Tibial nerve (tissue), 4 donors: ENCODE measurements around the gene DYNC1LI2.

Source experiments
- CTCF ChIP-seq, 5 experiments: fragments of 200-600 bp in 3 of 5; fragments of 450-650 bp in 2 of 5; sonication (generic) in 3 of 5; IDR thresholded peaks; one replicate each; pipeline ENCODE4 v1.5.1; 2016 to 2019; ENCODE audit warnings: antibody characterized with exemption in 5 of 5, mild to moderate bottlenecking in 3 of 5, moderate library complexity in 2 of 5
- EP300 ChIP-seq, 2 donors: sonication (generic); formaldehyde crosslinking; IDR thresholded peaks; one replicate each; pipeline ENCODE4 v1.6.1; 2017; ENCODE audit warnings: antibody characterized with exemption in 2 of 2, mild to moderate bottlenecking in 1 of 2
- POLR2A ChIP-seq, 2 donors: fragments of 450-650 bp; IDR thresholded peaks; one replicate each; pipeline ENCODE4 v1.6.1; 2017; ENCODE audit warnings: antibody characterized with exemption in 2 of 2, mild to moderate bottlenecking in 2 of 2, moderate library complexity in 2 of 2

- no peak for TF ChIP-seq CTCF (IDR thresholded peaks at IDR 0.05)
- TF ChIP-seq POLR2A (IDR thresholded peaks at IDR 0.05) = no peak
- no peak for TF ChIP-seq EP300 (IDR thresholded peaks at IDR 0.05)
Observed at GRCh38 chr16:66751053-66751302, 431 bp downstream of the DYNC1LI2 start.
